GM23338 (cell line): ENCODE data around the gene EHD4. TPM values are rescaled to one million over a fixed set of nuclear protein-coding genes. Genes with fewer than 3 reads are reported as not detected.

Experiments
- ATAC-seq: fragments of 200-7000 bp; cut with Tn5 transposase; 3 replicates; pipeline ENCODE4 v1.9.1; 2020
- DNase-seq: peaks from one replicate; pipeline ENCODE4 v3.0.0-alpha.2; 2015; ENCODE audit warnings: low spot score
- H2AFZ ChIP-seq: fragments of 200-600 bp; sonication (generic); 2 replicates; pipeline ENCODE4 v1.8.0; 2016; ENCODE audit warnings: antibody characterized with exemption, mild to moderate bottlenecking, moderate library complexity
- H3F3A ChIP-seq: fragments of 200-600 bp; sonication (generic); replicated peaks from 2 replicates; pipeline ENCODE4 v1.8.0; 2017; ENCODE audit warnings: antibody characterized with exemption, mixed run types, low read depth
- H3K27ac ChIP-seq: fragments of 200-600 bp; sonication (generic); 2 replicates; pipeline ENCODE4 v1.6.1; 2016; ENCODE audit warnings: low read depth
- H3K27me3 ChIP-seq: fragments of 200-600 bp; sonication (generic); 2 replicates; pipeline ENCODE4 v1.8.0; 2016; ENCODE audit warnings: mild to moderate bottlenecking, mixed run types, moderate library complexity; ENCODE audit not compliant: insufficient read depth
- H3K36me3 ChIP-seq: fragments of 200-600 bp; sonication (generic); 2 replicates; pipeline ENCODE4 v1.8.0; 2016; ENCODE audit warnings: mild to moderate bottlenecking; ENCODE audit not compliant: insufficient read depth
- H3K4me1 ChIP-seq: fragments of 200-600 bp; sonication (generic); 2 replicates; pipeline ENCODE4 v1.8.0; 2016; ENCODE audit warnings: mild to moderate bottlenecking, moderate library complexity; ENCODE audit not compliant: insufficient read depth
- H3K4me2 ChIP-seq: fragments of 200-600 bp; sonication (generic); 2 replicates; pipeline ENCODE4 v1.7.1; 2017; ENCODE audit warnings: mixed run types
- H3K4me3 ChIP-seq: fragments of 200-600 bp; sonication (generic); 2 replicates; pipeline ENCODE4 v1.6.1; 2016; ENCODE audit warnings: mixed run types
- H3K79me2 ChIP-seq: fragments of 200-600 bp; sonication (generic); replicated peaks from 2 replicates; pipeline ENCODE4 v1.8.0; 2017; ENCODE audit warnings: mild to moderate bottlenecking; ENCODE audit not compliant: insufficient read depth
- H3K9me2 ChIP-seq: fragments of 200-600 bp; sonication (generic); 2 replicates; pipeline ENCODE4 v1.8.0; 2017; ENCODE audit not compliant: insufficient read depth
- H4K20me1 ChIP-seq: fragments of 200-600 bp; sonication (generic); replicated peaks from 2 replicates; pipeline ENCODE4 v1.8.0; 2017; ENCODE audit warnings: mild to moderate bottlenecking; ENCODE audit not compliant: insufficient read depth
- H3K27ac Mint-ChIP-seq: 2 replicates; pipeline ENCODE4 v1.8.0; 2020; ENCODE audit warnings: inconsistent platforms, mild to moderate bottlenecking, moderate library complexity, mixed read lengths
- H3K27me3 Mint-ChIP-seq: 3 replicates; pipeline ENCODE4 v1.8.0; 2022; ENCODE audit warnings: low read depth, mild to moderate bottlenecking, moderate library complexity, mixed read lengths, inconsistent platforms; ENCODE audit not compliant: insufficient read depth, poor library complexity
- H3K36me3 Mint-ChIP-seq: 3 replicates; pipeline ENCODE4 v1.8.0; 2021; ENCODE audit warnings: low read depth, mild to moderate bottlenecking, inconsistent platforms, moderate library complexity, mixed read lengths
- H3K4me1 Mint-ChIP-seq: 3 replicates; pipeline ENCODE4 v1.8.0; 2020; ENCODE audit warnings: mild to moderate bottlenecking, inconsistent platforms, mixed read lengths
- H3K4me3 Mint-ChIP-seq: 3 replicates; pipeline ENCODE4 v1.8.0; 2021; ENCODE audit warnings: moderate library complexity, mild to moderate bottlenecking, inconsistent platforms, mixed read lengths
- H3K9me3 Mint-ChIP-seq: 3 replicates; pipeline ENCODE4 v1.8.0; 2020; ENCODE audit warnings: moderate library complexity, mild to moderate bottlenecking, inconsistent platforms, mixed read lengths
- EZH2 ChIP-seq: fragments of 200-600 bp; sonication (generic); IDR thresholded peaks from one replicate; pipeline ENCODE4 v1.8.0; 2017; ENCODE audit warnings: antibody characterized with exemption, mild to moderate bottlenecking, low read depth; ENCODE audit not compliant: unreplicated experiment
- EZH2phosphoT487 ChIP-seq: fragments of 200-600 bp; sonication (generic); IDR thresholded peaks from one replicate; pipeline ENCODE4 v1.8.1; 2018; ENCODE audit warnings: antibody characterized with exemption; ENCODE audit not compliant: unreplicated experiment
- ZNF331 ChIP-seq: fragments of 250-450 bp; sonication (Bioruptor Pico); IDR thresholded peaks from 2 replicates; pipeline ENCODE4 v1.5.0; 2020; ENCODE audit warnings: low read depth, mild to moderate bottlenecking, moderate library complexity
- polyA plus RNA-seq: library from polyadenylated mRNA; unstranded; fragments of >200 nt; fragmentation: Nextera tagmentation; extraction: Ambion mirVana; gene quantifications from 2 replicates; pipeline ENCODE4 v1.2.1, GENCODE V29; 2016
- total RNA-seq: library from RNA; depleted of rRNA; stranded (reverse); fragments of >200 nt; shearing (Covaris generic); gene quantifications from 2 replicates; pipeline ENCODE4 v1.2.3, GENCODE V29; 2014
- TF ChIP-seq, protein P1 (sequence below): fragments of 250-450 bp; sonication (Bioruptor Pico); IDR thresholded peaks from 2 replicates; pipeline ENCODE4 v1.5.0; 2020; ENCODE audit warnings: mild to moderate bottlenecking, moderate library complexity
- TF ChIP-seq, protein P2 (sequence below), 2 experiments: fragments of 200-600 bp in 1 of 2; sonication (generic) in 1 of 2; conservative IDR thresholded peaks; 2 replicates each; pipeline versions ENCODE4 v1.5.1 to v1.6.1; 2016 to 2017; ENCODE audit warnings: antibody characterized with exemption in 2 of 2, low read depth in 2 of 2, mild to moderate bottlenecking in 2 of 2, moderate library complexity in 1 of 2
- TF ChIP-seq, protein P3 (sequence below): IDR thresholded peaks from 2 replicates; pipeline ENCODE4 v1.6.1; 2016; ENCODE audit warnings: antibody characterized with exemption

The EHD4 gene
- total and polyA plus RNA-seq, 2 experiments from 2014 or later: 13.0 to 31.0 TPM

DNA sequence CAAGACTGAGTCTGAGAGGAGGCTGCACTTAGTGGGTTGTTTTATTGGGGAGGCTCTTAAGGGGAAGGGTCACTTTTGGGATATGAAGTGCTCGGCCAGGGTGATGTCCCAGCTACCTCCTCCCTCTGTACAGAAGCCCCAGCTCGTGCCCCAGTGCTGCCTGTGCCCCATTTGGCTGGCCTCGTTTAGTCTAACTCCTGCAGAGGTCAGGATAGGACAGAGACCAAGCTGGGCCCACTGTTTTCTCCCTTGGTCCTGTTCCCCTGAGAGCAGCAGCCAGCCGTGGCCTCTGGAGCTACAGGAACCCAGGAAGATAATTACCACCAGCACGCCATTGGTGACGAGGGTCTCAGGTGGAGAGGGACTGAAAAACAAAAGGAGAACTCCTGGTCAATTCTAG is 30.0 kb upstream of the EHD4 start (continued):
- TF ChIP-seq, protein P1, sequence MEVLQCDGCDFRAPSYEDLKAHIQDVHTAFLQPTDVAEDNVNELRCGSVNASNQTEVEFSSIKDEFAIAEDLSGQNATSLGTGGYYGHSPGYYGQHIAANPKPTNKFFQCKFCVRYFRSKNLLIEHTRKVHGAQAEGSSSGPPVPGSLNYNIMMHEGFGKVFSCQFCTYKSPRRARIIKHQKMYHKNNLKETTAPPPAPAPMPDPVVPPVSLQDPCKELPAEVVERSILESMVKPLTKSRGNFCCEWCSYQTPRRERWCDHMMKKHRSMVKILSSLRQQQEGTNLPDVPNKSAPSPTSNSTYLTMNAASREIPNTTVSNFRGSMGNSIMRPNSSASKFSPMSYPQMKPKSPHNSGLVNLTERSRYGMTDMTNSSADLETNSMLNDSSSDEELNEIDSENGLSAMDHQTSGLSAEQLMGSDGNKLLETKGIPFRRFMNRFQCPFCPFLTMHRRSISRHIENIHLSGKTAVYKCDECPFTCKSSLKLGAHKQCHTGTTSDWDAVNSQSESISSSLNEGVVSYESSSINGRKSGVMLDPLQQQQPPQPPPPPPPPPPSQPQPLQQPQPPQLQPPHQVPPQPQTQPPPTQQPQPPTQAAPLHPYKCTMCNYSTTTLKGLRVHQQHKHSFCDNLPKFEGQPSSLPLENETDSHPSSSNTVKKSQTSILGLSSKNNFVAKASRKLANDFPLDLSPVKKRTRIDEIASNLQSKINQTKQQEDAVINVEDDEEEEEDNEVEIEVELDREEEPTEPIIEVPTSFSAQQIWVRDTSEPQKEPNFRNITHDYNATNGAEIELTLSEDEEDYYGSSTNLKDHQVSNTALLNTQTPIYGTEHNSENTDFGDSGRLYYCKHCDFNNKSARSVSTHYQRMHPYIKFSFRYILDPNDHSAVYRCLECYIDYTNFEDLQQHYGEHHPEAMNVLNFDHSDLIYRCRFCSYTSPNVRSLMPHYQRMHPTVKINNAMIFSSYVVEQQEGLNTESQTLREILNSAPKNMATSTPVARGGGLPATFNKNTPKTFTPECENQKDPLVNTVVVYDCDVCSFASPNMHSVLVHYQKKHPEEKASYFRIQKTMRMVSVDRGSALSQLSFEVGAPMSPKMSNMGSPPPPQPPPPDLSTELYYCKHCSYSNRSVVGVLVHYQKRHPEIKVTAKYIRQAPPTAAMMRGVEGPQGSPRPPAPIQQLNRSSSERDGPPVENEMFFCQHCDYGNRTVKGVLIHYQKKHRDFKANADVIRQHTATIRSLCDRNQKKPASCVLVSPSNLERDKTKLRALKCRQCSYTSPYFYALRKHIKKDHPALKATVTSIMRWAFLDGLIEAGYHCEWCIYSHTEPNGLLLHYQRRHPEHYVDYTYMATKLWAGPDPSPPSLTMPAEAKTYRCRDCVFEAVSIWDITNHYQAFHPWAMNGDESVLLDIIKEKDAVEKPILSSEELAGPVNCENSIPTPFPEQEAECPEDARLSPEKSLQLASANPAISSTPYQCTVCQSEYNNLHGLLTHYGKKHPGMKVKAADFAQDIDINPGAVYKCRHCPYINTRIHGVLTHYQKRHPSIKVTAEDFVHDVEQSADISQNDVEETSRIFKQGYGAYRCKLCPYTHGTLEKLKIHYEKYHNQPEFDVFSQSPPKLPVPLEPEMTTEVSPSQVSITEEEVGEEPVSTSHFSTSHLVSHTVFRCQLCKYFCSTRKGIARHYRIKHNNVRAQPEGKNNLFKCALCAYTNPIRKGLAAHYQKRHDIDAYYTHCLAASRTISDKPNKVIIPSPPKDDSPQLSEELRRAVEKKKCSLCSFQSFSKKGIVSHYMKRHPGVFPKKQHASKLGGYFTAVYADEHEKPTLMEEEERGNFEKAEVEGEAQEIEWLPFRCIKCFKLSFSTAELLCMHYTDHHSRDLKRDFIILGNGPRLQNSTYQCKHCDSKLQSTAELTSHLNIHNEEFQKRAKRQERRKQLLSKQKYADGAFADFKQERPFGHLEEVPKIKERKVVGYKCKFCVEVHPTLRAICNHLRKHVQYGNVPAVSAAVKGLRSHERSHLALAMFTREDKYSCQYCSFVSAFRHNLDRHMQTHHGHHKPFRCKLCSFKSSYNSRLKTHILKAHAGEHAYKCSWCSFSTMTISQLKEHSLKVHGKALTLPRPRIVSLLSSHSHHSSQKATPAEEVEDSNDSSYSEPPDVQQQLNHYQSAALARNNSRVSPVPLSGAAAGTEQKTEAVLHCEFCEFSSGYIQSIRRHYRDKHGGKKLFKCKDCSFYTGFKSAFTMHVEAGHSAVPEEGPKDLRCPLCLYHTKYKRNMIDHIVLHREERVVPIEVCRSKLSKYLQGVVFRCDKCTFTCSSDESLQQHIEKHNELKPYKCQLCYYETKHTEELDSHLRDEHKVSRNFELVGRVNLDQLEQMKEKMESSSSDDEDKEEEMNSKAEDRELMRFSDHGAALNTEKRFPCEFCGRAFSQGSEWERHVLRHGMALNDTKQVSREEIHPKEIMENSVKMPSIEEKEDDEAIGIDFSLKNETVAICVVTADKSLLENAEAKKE (CRISPR knock-in tag): no peak

DNA sequence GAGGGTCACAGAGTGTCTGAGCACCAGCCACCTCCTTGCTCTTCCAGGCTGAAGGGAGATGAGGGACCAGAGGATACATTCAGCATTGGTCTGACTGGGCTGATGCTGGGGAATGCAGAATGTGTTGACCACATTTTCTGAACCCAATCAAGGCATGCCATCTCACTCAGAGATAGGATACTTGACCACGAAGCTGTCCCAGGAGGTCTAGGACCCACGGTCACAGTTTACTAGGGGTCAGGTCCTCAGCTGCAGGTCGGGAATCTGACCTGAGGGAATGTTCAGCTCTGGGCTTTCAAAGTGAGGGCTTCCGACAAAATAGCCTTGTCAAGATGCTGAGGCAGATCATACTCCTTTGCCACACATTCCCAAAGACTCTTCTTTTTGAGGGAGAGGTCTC is 28.9 kb upstream of the EHD4 start:
- H3K4me3 ChIP-seq: no peak overlapping the region
- H4K20me1 ChIP-seq: no peaks in the 10 kb centered on the region
- Mint-ChIP-seq H3K36me3 (no peaks in the 10 kb centered on the region), H3K27ac (no peak overlapping the region), H3K9me3 (no peaks in the 10 kb centered on the region; the same call in 2 of the 3 replicates), H3K4me3 (no peak overlapping the region), H3K4me1 (no peaks in the 10 kb centered on the region), H3K27me3 (peaks cover 6% of the 10 kb centered on the region)
- H3K9me2 ChIP-seq: 0 out of 2 replicates have a peak, but pooled peaks cover 4% of the 10 kb centered on the region
- ATAC-seq (no peak), DNase-seq (no peak)
- H3K27ac ChIP-seq: no peak overlapping the region
- H3K36me3 ChIP-seq: no peaks in the 10 kb centered on the region
- H2AFZ ChIP-seq: no peak overlapping the region
- no peak overlapping the region for H3K4me2 ChIP-seq
- no peaks in the 10 kb centered on the region for H3K79me2 ChIP-seq
- H3K27me3 ChIP-seq: no peaks in the 10 kb centered on the region
- H3F3A ChIP-seq: no peaks in the 10 kb centered on the region
- no peaks in the 10 kb centered on the region for H3K4me1 ChIP-seq
- TF ChIP-seq, protein P2, sequence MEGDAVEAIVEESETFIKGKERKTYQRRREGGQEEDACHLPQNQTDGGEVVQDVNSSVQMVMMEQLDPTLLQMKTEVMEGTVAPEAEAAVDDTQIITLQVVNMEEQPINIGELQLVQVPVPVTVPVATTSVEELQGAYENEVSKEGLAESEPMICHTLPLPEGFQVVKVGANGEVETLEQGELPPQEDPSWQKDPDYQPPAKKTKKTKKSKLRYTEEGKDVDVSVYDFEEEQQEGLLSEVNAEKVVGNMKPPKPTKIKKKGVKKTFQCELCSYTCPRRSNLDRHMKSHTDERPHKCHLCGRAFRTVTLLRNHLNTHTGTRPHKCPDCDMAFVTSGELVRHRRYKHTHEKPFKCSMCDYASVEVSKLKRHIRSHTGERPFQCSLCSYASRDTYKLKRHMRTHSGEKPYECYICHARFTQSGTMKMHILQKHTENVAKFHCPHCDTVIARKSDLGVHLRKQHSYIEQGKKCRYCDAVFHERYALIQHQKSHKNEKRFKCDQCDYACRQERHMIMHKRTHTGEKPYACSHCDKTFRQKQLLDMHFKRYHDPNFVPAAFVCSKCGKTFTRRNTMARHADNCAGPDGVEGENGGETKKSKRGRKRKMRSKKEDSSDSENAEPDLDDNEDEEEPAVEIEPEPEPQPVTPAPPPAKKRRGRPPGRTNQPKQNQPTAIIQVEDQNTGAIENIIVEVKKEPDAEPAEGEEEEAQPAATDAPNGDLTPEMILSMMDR (conservative IDR thresholded peaks at IDR 0.05; ENCODE audit: low read depth in 2 of 2): no peak
- TF ChIP-seq, protein P3, sequence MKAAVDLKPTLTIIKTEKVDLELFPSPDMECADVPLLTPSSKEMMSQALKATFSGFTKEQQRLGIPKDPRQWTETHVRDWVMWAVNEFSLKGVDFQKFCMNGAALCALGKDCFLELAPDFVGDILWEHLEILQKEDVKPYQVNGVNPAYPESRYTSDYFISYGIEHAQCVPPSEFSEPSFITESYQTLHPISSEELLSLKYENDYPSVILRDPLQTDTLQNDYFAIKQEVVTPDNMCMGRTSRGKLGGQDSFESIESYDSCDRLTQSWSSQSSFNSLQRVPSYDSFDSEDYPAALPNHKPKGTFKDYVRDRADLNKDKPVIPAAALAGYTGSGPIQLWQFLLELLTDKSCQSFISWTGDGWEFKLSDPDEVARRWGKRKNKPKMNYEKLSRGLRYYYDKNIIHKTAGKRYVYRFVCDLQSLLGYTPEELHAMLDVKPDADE: no peak
- TF ChIP-seq EZH2 (no peak), EZH2phosphoT487 (no peak), ZNF331 (no peak)
- TF ChIP-seq, protein P1 (CRISPR knock-in tag): no peak
